Measurements from ENCODE around the gene ISG20. TPM values are rescaled to one million over a fixed set of nuclear protein-coding genes. Genes with fewer than 3 reads are reported as not detected.

Gene ISG20
- polyA plus RNA-seq, 3 donors from 2014 or later, result 286 to 365 (median 342) TPM

DNA sequence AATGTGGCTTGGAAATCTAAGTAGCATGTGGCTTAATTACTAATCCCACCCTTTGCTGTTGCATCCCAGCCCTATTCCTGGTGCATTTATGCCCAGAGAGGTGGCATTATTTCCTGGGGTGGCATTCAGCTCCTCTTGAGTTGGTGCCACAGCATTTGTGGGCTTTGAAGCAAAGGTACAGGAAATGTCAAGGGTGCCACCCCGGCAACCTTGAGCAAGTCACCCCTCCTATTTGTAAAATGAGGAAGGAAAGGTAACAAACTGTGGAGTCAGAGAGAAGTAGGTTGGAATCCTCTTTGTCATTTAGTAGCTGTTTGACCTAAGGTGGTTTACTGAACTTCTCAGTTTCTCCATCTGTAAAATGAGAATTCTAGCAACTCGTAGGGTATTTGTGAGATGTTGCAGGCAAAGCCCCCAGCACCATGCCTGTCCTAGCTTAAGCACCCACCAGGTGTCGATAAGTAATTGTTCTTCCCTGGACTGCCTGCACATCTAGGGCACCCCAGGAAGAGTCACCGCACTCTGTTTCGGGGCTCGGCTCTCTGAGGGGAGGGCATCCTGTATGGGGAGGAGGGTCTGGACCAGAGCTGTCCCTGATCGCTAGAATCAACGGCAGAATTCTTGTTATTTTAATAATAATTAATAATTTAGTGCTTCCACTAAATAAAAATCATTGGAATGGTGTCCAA is 17.1 kb downstream of the ISG20 start:
- Mint-ChIP-seq H3K27ac (peak overlapping the region in 2 of 6 donors; percentile 9 to 40), H3K4me1 (peaks cover 10 to 24% of the 10 kb centered on the region in 2 donors), H3K27me3 (ENCODE audit: low read depth in 3 of 3) (no peaks in the 10 kb centered on the region), H3K9me3 (peaks cover 0 to 2% (median 0%) of the 10 kb centered on the region in 6 donors), H3K36me3 (peaks cover 0 to 10% (median 7%) of the 10 kb centered on the region in 3 donors), H3K4me3 (no peak overlapping the region)
- DNase-seq, result no peak

DNA sequence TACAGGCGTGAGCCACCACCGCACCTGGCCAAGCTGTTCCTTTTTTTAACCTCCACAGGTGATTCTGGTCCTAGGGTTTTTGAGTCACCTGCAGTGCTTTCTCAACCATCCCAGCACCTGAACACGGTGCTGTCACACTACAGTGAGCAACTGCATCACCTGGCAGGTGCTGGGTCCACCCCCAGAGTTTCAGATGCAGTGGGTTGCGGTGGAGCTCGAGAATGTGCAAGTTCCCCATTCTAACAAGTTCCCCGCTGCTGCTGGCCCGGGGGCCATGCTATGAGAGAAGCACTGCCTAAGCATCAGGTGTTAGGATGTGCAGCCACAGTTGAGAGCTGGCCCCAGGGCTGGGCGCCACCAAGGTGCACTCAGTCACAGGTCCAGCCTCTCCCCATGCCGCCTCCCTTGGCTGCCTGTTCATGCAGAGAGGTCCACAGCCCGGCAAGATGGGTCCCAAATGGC is 18.0 kb downstream of the ISG20 start:
- no peaks in the 10 kb centered on the region for H3K27me3 Mint-ChIP-seq (ENCODE audit: low read depth in 3 of 3)
- DNase-seq, result no peak
- H3K36me3 Mint-ChIP-seq, result peaks cover 0 to 10% (median 7%) of the 10 kb centered on the region in 3 donors
- H3K9me3 Mint-ChIP-seq, result peaks cover 0 to 2% (median 0%) of the 10 kb centered on the region in 6 donors
- H3K4me3 Mint-ChIP-seq, result no peak overlapping the region
- no peak overlapping the region for H3K27ac Mint-ChIP-seq
- H3K4me1 Mint-ChIP-seq, result peaks cover 1 to 16% of the 10 kb centered on the region in 2 donors

DNA sequence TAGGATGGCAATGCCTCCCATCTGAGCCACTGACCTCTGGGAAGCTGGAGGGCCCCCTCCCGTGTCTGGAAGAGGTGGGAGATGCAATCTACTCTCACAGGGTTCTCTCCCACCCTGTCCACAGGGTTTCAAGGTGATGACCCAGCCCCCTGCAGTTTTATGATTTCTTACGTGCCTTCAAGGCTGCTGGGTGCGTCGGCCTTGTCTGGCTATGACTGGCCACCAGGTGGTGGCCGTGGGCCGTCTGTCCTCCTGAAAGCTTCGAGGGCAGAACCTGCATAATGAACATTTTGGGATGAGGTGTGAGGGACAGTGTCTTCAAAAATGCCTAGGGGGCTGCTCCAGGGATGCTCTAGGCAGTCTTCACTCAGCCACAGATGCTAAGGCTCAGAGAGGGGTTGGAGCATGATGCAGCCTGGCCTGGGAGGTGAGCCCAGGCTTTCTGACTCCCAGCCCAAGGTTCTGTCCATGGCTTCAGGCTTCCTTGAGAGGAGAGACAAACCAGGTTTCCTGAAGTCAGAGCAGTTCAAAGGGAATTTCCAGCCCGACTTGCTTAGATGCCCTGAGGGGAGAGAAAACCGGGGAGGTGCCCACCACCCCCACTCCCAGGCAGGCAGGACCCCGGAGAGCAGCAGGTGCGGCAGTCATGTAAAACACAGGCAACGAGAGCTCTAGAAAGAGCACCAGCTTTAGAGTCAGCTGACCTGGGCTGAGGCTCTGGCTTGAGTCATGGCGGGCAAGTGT is 18.7 kb downstream of the ISG20 start:
- peak overlapping the region in 5 of 6 donors; percentile 10 to 65 (median 56) for H3K27ac Mint-ChIP-seq
- H3K4me3 Mint-ChIP-seq, result no peak overlapping the region
- no peaks in the 10 kb centered on the region for H3K27me3 Mint-ChIP-seq (ENCODE audit: low read depth in 3 of 3)
- DNase-seq, result peak in 1 of 3 donors; percentile 14
- H3K9me3 Mint-ChIP-seq, result peaks cover 0 to 2% (median 0%) of the 10 kb centered on the region in 6 donors
- H3K36me3 Mint-ChIP-seq, result peaks cover 0 to 10% (median 7%) of the 10 kb centered on the region in 3 donors
- peaks cover 0 to 16% of the 10 kb centered on the region in 2 donors for H3K4me1 Mint-ChIP-seq

GRCh38 chr15:88658070-88658965 is 19.5 kb downstream of the ISG20 start:
- H3K4me1 Mint-ChIP-seq, result peaks cover 0 to 11% of the 10 kb centered on the region in 2 donors
- no peaks in the 10 kb centered on the region for H3K9me3 Mint-ChIP-seq

GRCh38 chr15:88658972-88659931 is 20.4 kb downstream of the ISG20 start:
- peaks cover 0 to 11% of the 10 kb centered on the region in 2 donors for H3K4me1 Mint-ChIP-seq

More at GRCh38 chr15:88658070-88658965, 19.5 kb downstream of the ISG20 start:
- Mint-ChIP-seq H3K36me3 (peaks cover 0 to 7% (median 0%) of the 10 kb centered on the region in 3 donors), H3K27me3 (ENCODE audit: low read depth in 3 of 3) (no peaks in the 10 kb centered on the region), H3K4me3 (no peak overlapping the region), H3K27ac (no peak overlapping the region)
- no peak for DNase-seq

DNA sequence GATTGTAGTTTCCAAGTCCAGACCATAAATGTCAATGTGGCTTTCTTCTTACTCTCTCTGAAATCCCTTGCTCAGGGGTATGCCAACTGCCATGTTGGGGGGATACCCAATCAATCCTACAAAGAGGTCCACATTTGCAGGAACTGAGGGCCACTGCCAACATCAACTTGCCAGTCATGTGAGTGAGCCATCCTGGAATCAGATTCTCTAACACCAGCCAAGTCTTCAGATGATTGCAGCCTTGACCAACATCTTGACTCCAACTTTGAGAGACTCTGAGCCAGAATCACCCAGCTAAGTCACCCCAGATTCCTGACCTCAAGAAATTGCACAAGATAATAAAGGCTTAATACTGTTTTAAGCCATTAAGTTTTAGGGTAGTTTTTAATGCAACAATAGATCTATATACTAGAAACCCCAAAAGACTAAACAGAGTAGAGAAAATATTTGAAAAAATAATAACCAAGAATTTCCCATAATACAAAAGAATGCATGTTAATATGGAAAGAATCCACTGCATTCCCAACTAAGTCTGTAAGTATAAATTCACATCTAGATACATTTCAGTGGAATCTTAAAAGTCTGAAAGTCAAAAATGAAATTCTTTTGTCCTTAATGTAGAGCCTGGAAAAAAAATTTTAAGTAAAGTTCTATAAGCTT is 22.4 kb downstream of the ISG20 start:
- DNase-seq, result no peak
- Mint-ChIP-seq H3K4me3 (no peak overlapping the region), H3K36me3 (no peaks in the 10 kb centered on the region), H3K27ac (peak overlapping the region in 3 of 6 donors; percentile 8 to 27 (median 11)), H3K27me3 (ENCODE audit: low read depth in 3 of 3) (no peaks in the 10 kb centered on the region), H3K4me1 (peaks cover 0 to 4% of the 10 kb centered on the region in 2 donors), H3K9me3 (no peaks in the 10 kb centered on the region)

More at GRCh38 chr15:88658972-88659931, 20.4 kb downstream of the ISG20 start:
- DNase-seq, result no peak
- Mint-ChIP-seq H3K27ac (peak overlapping the region in 2 of 6 donors; percentile 45 to 48), H3K9me3 (no peaks in the 10 kb centered on the region), H3K4me3 (no peak overlapping the region), H3K27me3 (ENCODE audit: low read depth in 3 of 3) (no peaks in the 10 kb centered on the region), H3K36me3 (peaks cover 0 to 7% (median 0%) of the 10 kb centered on the region in 3 donors)

DNA sequence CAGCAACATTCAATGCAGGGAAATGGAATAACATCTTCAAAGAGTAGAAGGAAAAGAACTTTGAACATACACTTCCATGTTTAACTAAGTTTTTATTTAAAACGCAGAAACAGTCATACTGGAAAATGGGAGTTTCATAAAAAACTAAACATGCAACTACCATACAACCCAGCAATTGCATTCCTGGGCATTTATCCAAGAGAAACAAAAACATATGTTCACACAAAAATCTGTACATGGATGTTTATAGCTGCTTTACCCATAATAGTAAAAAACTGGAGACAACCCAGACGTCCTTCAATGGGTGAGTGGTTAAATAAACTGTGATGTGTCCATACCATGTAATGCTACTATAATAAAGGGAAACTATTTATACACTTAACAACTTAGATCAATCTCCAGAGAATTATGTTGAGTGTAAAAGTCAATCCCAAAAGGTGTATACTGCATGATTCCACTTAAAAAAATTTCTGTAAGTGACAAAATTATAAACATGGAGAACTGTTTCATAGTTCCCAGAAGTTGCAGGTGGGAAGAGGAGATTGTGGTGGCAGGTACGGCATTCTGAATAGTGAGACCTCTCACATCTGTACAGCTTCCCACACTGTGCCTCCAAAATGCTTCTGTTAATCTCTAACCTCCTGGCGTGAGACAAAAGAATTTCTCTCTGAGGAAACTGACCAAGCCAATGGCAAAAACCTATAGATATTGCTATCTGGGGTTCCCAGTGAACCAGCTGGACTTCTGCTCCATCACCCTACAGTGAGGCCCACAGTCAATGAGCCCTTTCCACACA is 23.1 kb downstream of the ISG20 start:
- Mint-ChIP-seq H3K27ac (peak overlapping the region in 1 of 6 donors; percentile 62), H3K9me3 (no peaks in the 10 kb centered on the region), H3K36me3 (no peaks in the 10 kb centered on the region), H3K4me1 (peaks cover 0 to 4% of the 10 kb centered on the region in 2 donors), H3K27me3 (ENCODE audit: low read depth in 3 of 3) (no peaks in the 10 kb centered on the region), H3K4me3 (no peak overlapping the region)
- DNase-seq, result no peak

GRCh38 chr15:88663141-88663621 is 24.4 kb downstream of the ISG20 start:
- Mint-ChIP-seq H3K9me3 (no peaks in the 10 kb centered on the region), H3K4me1 (no peaks in the 10 kb centered on the region), H3K4me3 (no peak overlapping the region), H3K36me3 (no peaks in the 10 kb centered on the region), H3K27ac (peak overlapping the region in 1 of 6 donors; percentile 36), H3K27me3 (ENCODE audit: low read depth in 3 of 3) (peaks cover 0 to 3% (median 0%) of the 10 kb centered on the region in 3 donors)
- DNase-seq, result no peak

GRCh38 chr15:88664151-88664778 is 25.4 kb downstream of the ISG20 start:
- DNase-seq, result peak; percentile 44 to 58 (median 50)
- peaks cover 5 to 8% (median 6%) of the 10 kb centered on the region in 3 donors for H3K27me3 Mint-ChIP-seq (ENCODE audit: low read depth in 3 of 3)

GRCh38 chr15:88674661-88675060 is 35.8 kb downstream of the ISG20 start:
- Mint-ChIP-seq H3K9me3 (peaks cover 0 to 2% (median 0%) of the 10 kb centered on the region in 6 donors), H3K27me3 (ENCODE audit: low read depth in 3 of 3) (peaks cover 11 to 23% (median 13%) of the 10 kb centered on the region in 3 donors), H3K4me3 (no peak overlapping the region), H3K27ac (no peak overlapping the region), H3K4me1 (no peaks in the 10 kb centered on the region), H3K36me3 (peaks cover 0 to 10% (median 0%) of the 10 kb centered on the region in 3 donors)
- no peak for DNase-seq

More at GRCh38 chr15:88664151-88664778, 25.4 kb downstream of the ISG20 start:
- Mint-ChIP-seq H3K4me3 (no peak overlapping the region), H3K9me3 (peaks cover 0 to 2% (median 0%) of the 10 kb centered on the region in 6 donors), H3K4me1 (no peaks in the 10 kb centered on the region), H3K36me3 (no peaks in the 10 kb centered on the region), H3K27ac (peak overlapping the region in 3 of 6 donors; percentile 26 to 36 (median 27))

DNA sequence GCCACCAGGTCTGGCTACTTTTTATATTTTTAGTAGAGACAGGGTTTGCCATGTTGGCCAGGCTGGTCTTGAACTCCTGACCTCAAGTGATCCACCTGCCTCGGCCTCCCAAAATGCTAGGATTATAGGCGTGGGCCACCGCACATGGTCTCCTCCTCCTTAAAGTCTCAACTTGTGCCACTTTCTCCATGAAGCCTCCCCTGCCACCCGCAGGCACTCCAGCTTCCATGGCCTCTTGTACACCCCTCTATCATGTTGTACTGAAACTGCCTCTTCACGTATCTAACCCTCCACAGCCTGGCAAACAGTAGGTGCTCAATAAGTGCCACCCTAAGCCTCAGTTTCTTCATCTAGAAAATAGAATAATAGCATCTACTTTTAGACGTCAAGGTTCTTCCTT is 39.9 kb downstream of the ISG20 start:
- no peak overlapping the region for H3K27ac Mint-ChIP-seq
- H3K36me3 Mint-ChIP-seq, result peaks cover 0 to 10% (median 0%) of the 10 kb centered on the region in 3 donors
- no peaks in the 10 kb centered on the region for H3K9me3 Mint-ChIP-seq

More for the DNA sequence above, 39.9 kb downstream of the ISG20 start:
- no peak for DNase-seq
- Mint-ChIP-seq H3K27me3 (ENCODE audit: low read depth in 3 of 3) (peaks cover 1 to 11% (median 6%) of the 10 kb centered on the region in 3 donors), H3K4me1 (no peaks in the 10 kb centered on the region), H3K4me3 (no peak overlapping the region)

Measured in immature natural killer cell (primary cell).